ENCODE data around the gene IGF1R. TPM values are rescaled to one million over a fixed set of nuclear protein-coding genes. Genes with fewer than 3 reads are reported as not detected.

The IGF1R gene
- total RNA-seq, 1 experiment from 2014 or later = 3.8 TPM

DNA sequence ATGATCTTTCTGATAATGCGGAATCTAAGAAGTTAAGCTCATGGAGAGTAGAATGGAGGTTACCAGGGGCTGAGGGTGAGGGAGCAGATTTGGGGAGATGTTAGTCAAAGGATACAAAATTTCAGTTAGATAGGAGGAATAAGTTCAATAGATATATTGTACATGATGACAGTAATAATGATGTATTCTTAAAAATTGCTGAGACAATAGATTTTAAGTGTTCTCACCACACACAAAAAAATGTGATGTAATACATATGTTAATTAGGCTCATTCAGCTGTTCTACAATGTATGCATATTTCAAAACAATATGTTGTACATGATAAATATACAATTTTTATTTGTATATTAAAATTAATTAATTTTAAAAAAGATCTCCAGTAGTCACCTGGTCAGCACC is 277.9 kb downstream of the IGF1R start:
- H3K4me2 ChIP-seq (ENCODE audit: low read length) = no peak overlapping the region
- H4K20me1 ChIP-seq (ENCODE audit: low read length) = no peaks in the 10 kb centered on the region
- POLR2A ChIA-PET (ENCODE audit: unreplicated experiment) = no interaction called here
- no TSS peak for BruUV-seq (replicated peaks)
- TF ChIP-seq EZH2phosphoT487 (IDR thresholded peaks at IDR 0.05; ENCODE audit: borderline replicate concordance, low read length) (no peak), EZH2 (IDR thresholded peaks at IDR 0.05; ENCODE audit: low read length, unreplicated experiment) (no peak)
- TF ChIP-seq, protein P1, sequence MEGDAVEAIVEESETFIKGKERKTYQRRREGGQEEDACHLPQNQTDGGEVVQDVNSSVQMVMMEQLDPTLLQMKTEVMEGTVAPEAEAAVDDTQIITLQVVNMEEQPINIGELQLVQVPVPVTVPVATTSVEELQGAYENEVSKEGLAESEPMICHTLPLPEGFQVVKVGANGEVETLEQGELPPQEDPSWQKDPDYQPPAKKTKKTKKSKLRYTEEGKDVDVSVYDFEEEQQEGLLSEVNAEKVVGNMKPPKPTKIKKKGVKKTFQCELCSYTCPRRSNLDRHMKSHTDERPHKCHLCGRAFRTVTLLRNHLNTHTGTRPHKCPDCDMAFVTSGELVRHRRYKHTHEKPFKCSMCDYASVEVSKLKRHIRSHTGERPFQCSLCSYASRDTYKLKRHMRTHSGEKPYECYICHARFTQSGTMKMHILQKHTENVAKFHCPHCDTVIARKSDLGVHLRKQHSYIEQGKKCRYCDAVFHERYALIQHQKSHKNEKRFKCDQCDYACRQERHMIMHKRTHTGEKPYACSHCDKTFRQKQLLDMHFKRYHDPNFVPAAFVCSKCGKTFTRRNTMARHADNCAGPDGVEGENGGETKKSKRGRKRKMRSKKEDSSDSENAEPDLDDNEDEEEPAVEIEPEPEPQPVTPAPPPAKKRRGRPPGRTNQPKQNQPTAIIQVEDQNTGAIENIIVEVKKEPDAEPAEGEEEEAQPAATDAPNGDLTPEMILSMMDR (conservative IDR thresholded peaks at IDR 0.05; ENCODE audit: low read depth, low read length) = no peak
- DNase-seq (no peak), ATAC-seq (no peak)
- H3K4me3 ChIP-seq (ENCODE audit: low read length) = no peak overlapping the region
- H3K36me3 ChIP-seq (ENCODE audit: low read depth, low read length) = no peaks in the 10 kb centered on the region
- H3K27ac ChIP-seq (ENCODE audit: low read length) = no peak overlapping the region
- H3K79me2 ChIP-seq (ENCODE audit: low read length) = no peaks in the 10 kb centered on the region
- H3K9me2 ChIP-seq (replicated peaks; ENCODE audit: low read length) = no peaks in the 10 kb centered on the region
- no peaks in the 10 kb centered on the region for H3F3A ChIP-seq (ENCODE audit: low read length, unreplicated experiment)
- no peaks in the 10 kb centered on the region for H3K9me3 ChIP-seq (ENCODE audit: low read length)
- intact Hi-C loops (cut with micrococcal nuclease) = no loop called here
- no peak overlapping the region for H3K9ac ChIP-seq (ENCODE audit: low read length)
- H2AFZ ChIP-seq (ENCODE audit: low read length) = no peak overlapping the region
- CTCF ChIA-PET = no interaction called here
- no peaks in the 10 kb centered on the region for H3K27me3 ChIP-seq (ENCODE audit: low read length)
- H3K4me1 ChIP-seq (ENCODE audit: insufficient read depth, low read length) = no peaks in the 10 kb centered on the region

DNA sequence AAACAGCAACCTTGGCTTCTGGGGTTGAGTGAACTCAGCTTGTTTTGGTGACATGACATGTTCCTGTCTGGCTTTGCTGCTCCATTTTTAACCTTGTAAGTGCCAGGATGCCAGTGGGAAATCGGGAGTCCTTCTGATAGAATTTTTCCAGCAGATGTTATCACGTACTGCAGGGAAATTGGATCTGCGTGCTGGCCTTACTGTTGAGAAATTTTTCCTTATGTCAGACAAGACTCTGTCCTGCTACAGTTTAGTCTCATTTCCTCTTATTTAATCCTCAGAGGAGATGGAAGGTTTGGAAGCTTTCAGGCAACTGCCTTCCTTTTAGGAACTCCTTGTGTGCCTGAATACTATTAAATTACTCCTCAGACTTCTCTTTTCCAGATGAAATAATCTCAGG is 278.7 kb downstream of the IGF1R start:
- H3K79me2 ChIP-seq (ENCODE audit: low read length) = no peaks in the 10 kb centered on the region
- no peak overlapping the region for H3K4me2 ChIP-seq (ENCODE audit: low read length)
- TF ChIP-seq, protein P1 (conservative IDR thresholded peaks at IDR 0.05; ENCODE audit: low read depth, low read length) = no peak
- TF ChIP-seq EZH2phosphoT487 (IDR thresholded peaks at IDR 0.05; ENCODE audit: borderline replicate concordance, low read length) = no peak
- no peak for TF ChIP-seq EZH2 (IDR thresholded peaks at IDR 0.05; ENCODE audit: low read length, unreplicated experiment)
- no peaks in the 10 kb centered on the region for H3K36me3 ChIP-seq (ENCODE audit: low read depth, low read length)
- no peak overlapping the region for H2AFZ ChIP-seq (ENCODE audit: low read length)
- no peaks in the 10 kb centered on the region for H3F3A ChIP-seq (ENCODE audit: low read length, unreplicated experiment)
- H3K9ac ChIP-seq (ENCODE audit: low read length) = no peak overlapping the region
- intact Hi-C loops (cut with micrococcal nuclease) = no loop called here
- no peak overlapping the region for H3K4me3 ChIP-seq (ENCODE audit: low read length)
- no peaks in the 10 kb centered on the region for H3K4me1 ChIP-seq (ENCODE audit: insufficient read depth, low read length)
- no peaks in the 10 kb centered on the region for H3K27me3 ChIP-seq (ENCODE audit: low read length)
- H3K27ac ChIP-seq (ENCODE audit: low read length) = no peak overlapping the region
- H3K9me3 ChIP-seq (ENCODE audit: low read length) = no peaks in the 10 kb centered on the region
- ATAC-seq = no peak
- no TSS peak for BruUV-seq (replicated peaks)
- POLR2A ChIA-PET (ENCODE audit: unreplicated experiment) = no interaction called here
- H3K9me2 ChIP-seq (replicated peaks; ENCODE audit: low read length) = no peaks in the 10 kb centered on the region
- CTCF ChIA-PET = no interaction called here
- DNase-seq = no peak
- no peaks in the 10 kb centered on the region for H4K20me1 ChIP-seq (ENCODE audit: low read length)

DNA sequence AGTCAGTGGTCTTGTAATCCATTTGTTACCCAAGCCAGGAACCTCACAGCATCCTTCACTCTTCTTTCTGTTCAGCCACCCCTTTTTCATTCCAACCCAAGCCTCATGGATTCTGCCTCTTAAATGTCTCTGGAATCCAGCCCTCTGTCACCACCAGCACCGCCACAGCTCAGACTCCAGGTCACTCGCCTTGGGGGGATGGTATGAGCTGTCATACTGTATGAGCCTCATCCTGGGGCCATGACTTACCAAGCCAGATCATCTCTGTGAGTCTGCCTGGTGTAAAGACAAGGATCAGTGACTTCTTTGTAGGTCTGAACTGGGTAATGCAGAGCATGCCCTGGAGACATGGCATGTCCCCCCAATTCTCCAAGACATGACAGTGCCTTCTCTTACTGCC is 279.7 kb downstream of the IGF1R start:
- no peak overlapping the region for H3K9ac ChIP-seq (ENCODE audit: low read length)
- H3K4me3 ChIP-seq (ENCODE audit: low read length) = no peak overlapping the region
- H3K4me2 ChIP-seq (ENCODE audit: low read length) = no peak overlapping the region
- H2AFZ ChIP-seq (ENCODE audit: low read length) = no peak overlapping the region
- H3K27me3 ChIP-seq (ENCODE audit: low read length) = no peaks in the 10 kb centered on the region
- no TSS peak for BruUV-seq (replicated peaks)
- no peak for ATAC-seq
- DNase-seq = no peak
- no peaks in the 10 kb centered on the region for H3K4me1 ChIP-seq (ENCODE audit: insufficient read depth, low read length)
- no peaks in the 10 kb centered on the region for H3K36me3 ChIP-seq (ENCODE audit: low read depth, low read length)
- intact Hi-C loops (cut with micrococcal nuclease) = no loop called here
- no peaks in the 10 kb centered on the region for H3K9me2 ChIP-seq (replicated peaks; ENCODE audit: low read length)
- no peak overlapping the region for H3K27ac ChIP-seq (ENCODE audit: low read length)
- ChIA-PET POLR2A (ENCODE audit: unreplicated experiment) (no interaction called here), CTCF (no interaction called here)
- no peaks in the 10 kb centered on the region for H4K20me1 ChIP-seq (ENCODE audit: low read length)
- no peaks in the 10 kb centered on the region for H3F3A ChIP-seq (ENCODE audit: low read length, unreplicated experiment)
- no peak for TF ChIP-seq EZH2 (IDR thresholded peaks at IDR 0.05; ENCODE audit: low read length, unreplicated experiment)
- no peak for TF ChIP-seq EZH2phosphoT487 (IDR thresholded peaks at IDR 0.05; ENCODE audit: borderline replicate concordance, low read length)
- TF ChIP-seq, protein P1 (conservative IDR thresholded peaks at IDR 0.05; ENCODE audit: low read depth, low read length) = no peak
- no peaks in the 10 kb centered on the region for H3K9me3 ChIP-seq (ENCODE audit: low read length)
- H3K79me2 ChIP-seq (ENCODE audit: low read length) = no peaks in the 10 kb centered on the region
